HG03097 (cell line): ENCODE data around the gene MAST4.

ENCODE experiments used
- ATAC-seq: cut with Tn5 transposase; IDR thresholded peaks from one replicate; pipeline ENCODE4 v1.9.1; 2021; ENCODE audit not compliant: unreplicated experiment, low FRiP score

The MAST4 gene

DNA sequence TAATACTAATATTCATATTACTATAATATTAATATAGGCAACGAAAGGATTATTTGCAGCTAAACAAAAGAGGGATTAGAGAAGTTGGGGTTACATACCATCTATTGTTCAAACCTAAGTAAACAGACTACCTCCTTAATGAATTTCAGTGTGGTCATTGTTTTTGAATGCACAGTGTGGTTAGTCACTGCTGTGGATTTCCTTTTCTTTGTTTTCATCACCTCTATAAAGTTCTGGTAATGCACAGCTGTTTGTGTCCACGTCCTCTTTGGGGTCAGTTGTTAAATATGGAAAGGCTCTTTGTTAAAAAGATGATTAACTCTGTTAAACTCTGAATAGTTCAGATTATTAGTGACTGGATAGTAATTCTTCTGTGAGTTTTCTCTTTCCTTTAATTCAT is 233.6 kb downstream of the MAST4 start:
- ATAC-seq, result no peak

DNA sequence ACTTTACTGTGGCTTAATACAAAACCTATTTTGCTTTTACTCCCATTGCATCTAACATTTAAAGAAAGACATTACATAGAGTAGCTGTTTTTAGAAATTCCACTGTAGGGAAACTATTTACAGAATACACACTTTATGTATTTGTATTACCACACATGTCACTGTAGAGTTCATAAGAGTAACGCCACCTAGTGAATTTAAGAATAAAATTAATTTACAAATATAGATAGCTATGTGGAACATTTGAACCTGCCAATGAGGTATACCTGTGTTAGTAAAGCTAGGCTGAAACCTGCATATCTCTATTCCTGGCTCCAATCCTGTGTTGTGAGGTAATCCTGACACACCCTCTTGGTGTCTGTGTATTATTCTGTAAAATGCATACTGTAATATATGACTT is 234.4 kb downstream of the MAST4 start:
- no peak for ATAC-seq

DNA sequence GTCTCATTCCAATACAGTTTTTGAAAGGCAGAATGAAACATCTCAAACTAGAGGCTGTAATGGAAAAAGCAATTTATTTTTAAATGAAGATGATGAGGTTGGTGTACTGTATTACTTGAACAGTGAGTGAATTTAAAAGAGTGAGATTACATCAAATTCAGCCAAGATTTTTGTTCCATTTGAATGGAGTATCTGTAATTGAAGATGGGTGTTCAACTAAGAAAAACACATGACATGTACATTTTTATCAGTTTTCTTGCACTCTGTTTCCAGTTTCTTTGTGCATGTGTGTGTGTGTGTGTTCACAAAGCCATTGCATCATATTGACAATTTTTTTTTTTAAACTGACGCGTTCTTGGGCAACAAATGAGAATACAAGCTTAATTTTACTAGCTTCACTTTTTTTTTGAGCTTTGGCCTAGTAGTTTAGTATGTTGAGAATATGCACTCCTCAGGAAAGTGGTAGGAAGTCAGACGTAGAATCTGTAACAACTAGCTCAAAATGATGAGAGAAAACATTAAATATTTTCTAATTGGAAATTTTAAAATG is 243.5 kb downstream of the MAST4 start:
- no peak for ATAC-seq

- peak; percentile 99 for ATAC-seq
Observed at GRCh38 chr5:66840511-66841013, 244.4 kb downstream of the MAST4 start.

GRCh38 chr5:66841264-66841663 is 245.1 kb downstream of the MAST4 start:
- no peak for ATAC-seq

DNA sequence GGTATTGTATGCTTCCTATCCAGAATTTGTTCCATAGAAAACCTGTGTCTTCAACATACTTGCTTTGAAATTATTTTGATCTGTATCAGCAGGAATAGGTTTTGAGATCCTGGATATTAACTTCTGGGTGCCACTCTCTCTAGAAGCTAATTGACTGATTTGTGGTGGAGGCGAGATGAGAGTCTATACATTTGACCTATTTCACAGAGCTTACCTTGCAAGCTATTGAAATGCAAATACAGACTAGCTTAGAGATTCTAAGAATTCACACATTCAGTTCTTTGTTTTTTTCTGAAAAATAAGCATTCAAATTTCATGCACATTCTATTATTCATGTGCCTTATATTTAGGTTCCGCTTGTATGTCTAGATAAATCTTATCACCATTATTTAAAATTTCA is 246.3 kb downstream of the MAST4 start:
- ATAC-seq, result no peak

DNA sequence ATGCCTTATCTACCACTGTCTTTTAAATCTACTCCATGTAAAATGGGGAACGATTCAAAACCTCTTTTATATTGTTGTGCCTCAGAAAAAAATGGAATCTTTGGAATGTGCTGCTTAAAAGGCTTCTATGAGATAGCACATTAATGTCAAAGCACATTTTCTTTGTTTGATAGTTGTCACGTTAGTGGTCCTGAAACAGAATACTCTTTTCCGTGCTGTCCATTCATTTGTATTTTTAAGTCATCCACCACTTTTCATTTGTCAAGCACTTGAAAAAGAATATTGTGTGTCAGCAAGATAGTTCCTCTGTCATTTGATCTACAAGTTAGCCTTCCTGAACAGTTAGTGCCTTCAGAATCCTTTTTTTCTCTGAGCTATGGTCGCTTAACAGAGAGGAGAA is 246.9 kb downstream of the MAST4 start:
- ATAC-seq, result no peak

GRCh38 chr5:66848749-66849641 is 252.8 kb downstream of the MAST4 start:
- no peak for ATAC-seq

GRCh38 chr5:66849803-66850202 is 253.6 kb downstream of the MAST4 start:
- ATAC-seq, result no peak

DNA sequence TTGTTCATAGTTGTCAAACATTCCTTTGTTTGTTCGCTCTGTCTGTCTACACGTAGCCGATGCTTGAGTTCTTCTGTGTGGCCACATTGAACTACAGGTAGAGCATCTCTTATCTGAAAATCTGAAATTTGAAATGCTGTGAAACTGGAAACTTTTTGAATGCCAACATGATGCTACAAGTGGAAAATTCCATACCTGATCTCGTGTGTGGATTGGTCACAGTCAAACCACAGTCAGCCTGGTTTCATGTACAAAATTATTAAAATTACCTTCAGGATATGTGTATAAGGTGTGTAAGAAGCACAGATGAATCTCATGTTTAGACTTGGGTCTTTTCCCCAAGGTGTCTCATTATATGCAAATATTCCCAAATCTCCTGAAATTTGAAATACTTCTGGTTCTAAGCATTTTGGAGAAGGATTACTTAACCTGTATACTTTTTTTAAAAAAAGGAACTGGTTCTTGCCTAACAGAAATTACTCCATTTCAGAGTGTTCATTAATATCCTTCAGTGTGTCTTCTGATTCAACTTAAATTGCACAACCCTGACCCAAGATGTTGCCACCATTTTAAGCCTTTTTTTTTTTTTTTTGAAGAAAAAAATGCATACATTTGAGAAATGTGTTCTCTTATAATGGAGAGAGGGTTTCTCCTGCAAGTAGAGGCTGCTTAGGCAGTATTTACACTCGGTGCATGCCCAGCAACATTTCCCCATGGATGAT is 254.3 kb downstream of the MAST4 start:
- ATAC-seq, result no peak

DNA sequence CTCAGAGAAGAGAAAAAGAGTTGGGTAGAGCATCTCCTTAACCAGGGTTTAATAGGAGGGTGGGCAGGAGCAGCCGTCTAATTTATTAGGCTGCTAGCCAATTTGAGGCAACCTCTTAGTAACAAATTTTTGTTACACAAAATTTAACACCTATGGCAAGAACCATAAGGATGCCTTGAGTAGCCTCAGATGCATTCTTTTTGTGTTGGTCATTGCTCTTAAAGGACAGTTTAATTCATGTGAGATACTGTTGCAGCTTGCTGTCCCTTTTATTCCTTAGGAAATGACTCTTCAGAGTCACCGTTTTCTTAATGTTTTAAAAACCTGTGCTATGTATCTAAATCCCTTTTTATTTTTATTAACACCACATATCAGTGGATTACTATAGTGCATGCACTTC is 255.1 kb downstream of the MAST4 start:
- ATAC-seq, result no peak

DNA sequence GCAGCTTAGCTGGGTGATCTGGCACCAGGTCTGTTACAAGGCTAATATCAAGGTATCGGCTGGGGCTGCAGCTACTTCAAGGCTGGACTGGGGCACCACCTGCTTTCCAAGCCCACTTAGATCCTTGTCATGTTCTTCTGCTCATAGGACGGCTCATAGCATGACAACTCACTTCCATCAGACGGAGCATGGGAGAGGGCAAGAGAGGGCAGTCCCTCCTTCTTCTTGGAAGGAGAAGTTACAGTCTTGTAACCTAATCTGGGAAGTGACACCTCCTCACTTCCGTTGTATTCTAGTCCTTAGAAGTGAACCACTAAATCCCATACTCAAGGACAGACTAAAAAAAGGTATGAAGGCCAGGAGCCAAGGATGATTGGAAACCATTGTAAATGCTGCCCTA is 258.2 kb downstream of the MAST4 start:
- ATAC-seq, result no peak

DNA sequence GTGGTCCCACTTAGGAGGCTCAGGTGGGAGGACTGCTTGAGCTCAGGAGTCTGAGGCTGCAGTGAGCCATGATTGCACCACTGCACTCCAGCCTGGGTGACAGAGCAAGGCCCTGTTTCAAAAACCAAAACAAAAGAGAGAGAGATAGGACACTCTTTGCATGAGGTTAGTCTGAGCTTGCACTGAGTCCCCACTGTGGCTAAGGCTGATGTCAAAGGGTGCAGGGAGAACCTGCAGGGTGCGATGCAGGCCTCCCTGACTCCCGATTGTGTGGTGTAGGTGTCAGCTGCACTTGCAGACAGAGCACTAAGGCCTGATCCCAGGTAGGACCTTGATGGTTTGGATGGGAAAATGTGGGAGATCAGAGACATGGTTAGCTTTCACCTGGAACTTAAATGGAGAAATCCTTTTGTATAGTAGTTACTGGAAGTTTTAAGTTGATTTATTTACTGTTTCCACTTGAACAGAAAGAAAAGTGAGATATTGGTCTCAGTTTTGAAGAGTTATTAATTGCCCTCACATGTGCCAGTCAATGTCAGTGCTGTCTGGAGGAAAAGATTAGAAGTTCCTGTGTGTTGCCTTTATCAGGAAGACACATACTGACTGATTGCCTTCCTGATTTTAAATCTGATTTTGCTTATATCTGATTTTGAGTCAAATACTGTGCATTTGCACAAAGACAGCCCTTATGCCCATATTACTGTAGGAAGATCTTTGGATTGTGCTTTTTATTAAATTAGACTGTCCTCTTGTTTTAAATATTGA is 260.0 kb downstream of the MAST4 start:
- no peak for ATAC-seq

GRCh38 chr5:66859526-66859925 is 263.3 kb downstream of the MAST4 start:
- no peak for ATAC-seq

- ATAC-seq, result no peak
Observed at GRCh38 chr5:66860199-66860975, 264.2 kb downstream of the MAST4 start.

- no peak for ATAC-seq
Observed at GRCh38 chr5:66861402-66861801, 265.2 kb downstream of the MAST4 start.

DNA sequence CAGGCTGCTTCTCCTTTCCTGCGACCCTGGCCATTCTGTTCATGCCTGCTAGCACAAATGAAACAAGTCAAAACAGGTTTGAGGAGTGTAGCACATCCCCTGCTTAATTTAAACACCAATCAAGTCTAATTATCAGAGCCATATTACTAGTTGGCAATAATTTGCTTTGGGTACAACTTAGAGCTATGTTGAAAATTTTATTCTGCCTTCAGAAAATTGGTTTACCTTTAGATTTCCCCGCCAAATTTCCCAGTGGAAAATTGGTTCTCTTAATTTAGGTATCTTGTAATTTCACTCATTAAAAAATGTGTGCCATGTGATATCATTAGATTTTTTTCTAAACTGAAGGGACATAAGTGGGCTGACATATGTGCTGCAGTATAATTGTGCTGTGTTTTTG is 265.8 kb downstream of the MAST4 start:
- ATAC-seq, result no peak

- no peak for ATAC-seq
Observed at GRCh38 chr5:66863243-66864170, 267.3 kb downstream of the MAST4 start.
